AG08396 (cell line): ENCODE data around the gene IL7R.
A peak's percentile ranks its signal among the peaks of the same experiment; 100 is the strongest.

Source experiments
- DNase-seq: peaks from one replicate; pipeline ENCODE4 v3.0.0; 2012; ENCODE audit warnings: low spot score, mixed read lengths

The IL7R gene

GRCh38 chr5:35856765-35857351 is at the start of gene IL7R:
IL7R (plus strand) TSS chr5:35856891; CDS start chr5:35856978, 87 bp downstream.
- DNase-seq: no peak

DNA sequence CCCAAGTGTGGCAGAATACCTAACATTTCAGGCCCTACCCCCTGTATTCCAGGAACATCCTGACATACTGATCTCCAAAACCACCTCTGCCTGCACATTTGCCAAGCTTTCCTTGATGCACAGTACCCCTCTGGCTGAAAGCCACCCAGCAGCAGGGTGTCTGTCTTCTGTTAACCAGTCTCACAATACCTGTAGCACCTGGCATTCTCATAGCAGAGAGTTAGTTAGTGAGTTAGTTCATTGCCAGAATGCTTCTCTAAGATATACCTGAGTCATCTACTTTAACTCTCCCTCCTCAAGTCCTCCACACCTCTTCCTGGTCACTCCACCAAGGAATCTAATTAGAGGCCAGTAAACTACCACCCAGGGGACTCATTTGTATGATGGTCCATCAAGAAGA is 46.1 kb upstream of the IL7R start:
- DNase-seq: no peak

- DNase-seq: no peak
Measured at GRCh38 chr5:35811108-35811741, 45.5 kb upstream of the IL7R start.

DNA sequence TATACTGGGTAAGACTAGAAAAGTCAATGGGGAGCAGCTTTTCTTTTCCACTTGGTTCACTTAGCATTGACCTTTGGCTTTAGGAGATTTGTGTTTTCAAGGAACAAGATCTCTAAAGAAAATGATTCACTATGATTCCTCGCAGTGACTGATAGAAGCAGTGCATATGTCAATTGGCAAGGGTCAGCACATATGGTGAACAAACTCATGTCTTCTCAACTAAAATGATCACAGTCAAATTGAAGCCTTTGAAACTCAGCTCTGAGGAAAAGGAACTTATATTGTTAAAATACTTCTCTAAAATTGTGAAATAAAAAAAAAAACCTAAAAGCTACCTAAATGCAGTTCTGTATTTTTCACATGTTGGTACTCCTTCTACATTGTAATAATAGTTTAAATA is 43.2 kb upstream of the IL7R start:
- no peak for DNase-seq

GRCh38 chr5:35815089-35815936 is 41.4 kb upstream of the IL7R start:
- DNase-seq: peak; percentile 26

- DNase-seq: no peak
Measured at GRCh38 chr5:35816881-35817521, 39.7 kb upstream of the IL7R start.

DNA sequence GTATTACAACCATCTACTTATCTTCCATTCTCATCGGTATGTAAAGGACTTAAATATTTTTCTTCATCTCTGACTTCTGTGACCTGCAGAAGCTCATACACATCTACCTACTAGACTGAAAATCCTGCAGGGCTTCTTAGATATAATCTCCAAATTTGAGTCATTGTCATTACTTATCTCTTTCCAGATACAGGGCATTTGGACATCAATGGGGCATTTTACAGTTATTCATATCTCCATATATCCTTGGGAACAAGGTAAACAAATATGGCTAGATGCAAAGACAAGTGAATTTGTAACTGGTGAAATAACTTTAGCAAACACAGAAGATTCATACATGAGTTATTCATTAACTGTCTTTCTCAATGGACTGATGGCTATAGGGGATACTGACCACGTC is 37.7 kb upstream of the IL7R start:
- DNase-seq: no peak

GRCh38 chr5:35819668-35820067 is 37.0 kb upstream of the IL7R start:
- no peak for DNase-seq

- DNase-seq: no peak
Measured at GRCh38 chr5:35820735-35821134, 36.0 kb upstream of the IL7R start.

- DNase-seq: no peak
Measured at GRCh38 chr5:35821513-35821912, 35.2 kb upstream of the IL7R start.

DNA sequence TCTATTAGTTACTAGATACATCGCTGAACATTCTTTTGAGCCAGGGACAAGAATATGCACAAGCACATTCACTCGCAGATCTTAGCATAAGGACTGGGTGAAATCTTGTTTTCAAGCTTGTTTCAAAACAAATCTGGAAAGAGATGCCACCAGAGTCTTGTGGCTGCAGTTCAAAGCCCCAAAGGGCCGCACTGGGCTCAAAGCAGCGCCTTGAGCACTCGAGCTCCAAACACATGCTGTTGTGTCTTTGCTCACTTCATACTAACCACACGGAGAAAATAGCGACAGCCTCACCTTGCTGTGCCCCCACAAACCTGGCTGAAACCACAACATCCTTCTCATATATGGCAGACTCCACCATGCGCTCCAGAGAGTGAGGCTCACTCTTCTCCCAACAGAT is 34.2 kb upstream of the IL7R start:
- DNase-seq: no peak

GRCh38 chr5:35823347-35824098 is 33.2 kb upstream of the IL7R start:
- DNase-seq: no peak

- DNase-seq: no peak
Measured at GRCh38 chr5:35826056-35826455, 30.6 kb upstream of the IL7R start.

DNA sequence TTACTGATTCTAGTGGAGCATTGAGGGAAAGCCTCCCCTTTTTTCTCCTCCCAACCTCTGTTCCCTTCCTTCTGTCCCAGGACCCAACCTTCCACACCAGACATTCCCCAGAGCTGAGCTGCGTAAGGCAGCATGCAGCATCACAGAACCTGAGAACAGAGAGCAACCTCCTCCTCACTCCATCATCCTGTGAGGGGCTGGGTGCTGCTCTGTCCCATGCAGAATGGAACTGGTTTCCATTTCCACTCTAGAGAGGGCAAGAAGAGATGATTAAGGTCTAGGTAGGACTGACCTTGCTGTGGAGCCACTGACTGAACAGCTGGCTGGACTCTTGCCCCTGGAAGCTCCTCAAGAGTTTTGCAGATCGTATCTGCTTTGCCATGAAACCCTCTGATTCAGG is 30.1 kb upstream of the IL7R start:
- DNase-seq: no peak

DNA sequence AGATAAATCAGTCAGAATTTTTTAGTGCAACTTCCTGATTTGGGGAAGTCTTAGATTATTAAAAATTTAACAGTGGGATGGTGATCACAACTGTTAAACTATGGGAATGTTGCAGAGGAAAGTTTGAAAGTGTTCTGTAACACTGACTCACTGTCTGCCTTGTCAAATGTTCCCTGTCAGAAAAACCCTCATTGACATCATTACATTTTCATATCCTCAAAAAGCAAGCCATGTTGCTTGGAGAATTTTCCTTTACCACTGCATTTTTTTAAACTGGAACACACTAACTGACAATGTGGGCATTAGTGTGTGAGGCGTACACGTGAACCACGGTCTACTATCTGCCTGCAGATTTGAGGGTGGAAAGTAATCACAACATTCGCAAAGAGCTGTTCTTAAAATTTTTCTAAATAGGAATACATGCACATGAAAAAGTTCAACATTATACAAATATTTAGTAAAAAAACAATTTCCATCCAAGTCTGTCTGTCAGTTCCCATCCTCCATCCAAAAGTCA is 28.6 kb upstream of the IL7R start:
- DNase-seq: no peak

- no peak for DNase-seq
Measured at GRCh38 chr5:35830587-35830986, 26.1 kb upstream of the IL7R start.

GRCh38 chr5:35832762-35833161 is 23.9 kb upstream of the IL7R start:
- DNase-seq: no peak

DNA sequence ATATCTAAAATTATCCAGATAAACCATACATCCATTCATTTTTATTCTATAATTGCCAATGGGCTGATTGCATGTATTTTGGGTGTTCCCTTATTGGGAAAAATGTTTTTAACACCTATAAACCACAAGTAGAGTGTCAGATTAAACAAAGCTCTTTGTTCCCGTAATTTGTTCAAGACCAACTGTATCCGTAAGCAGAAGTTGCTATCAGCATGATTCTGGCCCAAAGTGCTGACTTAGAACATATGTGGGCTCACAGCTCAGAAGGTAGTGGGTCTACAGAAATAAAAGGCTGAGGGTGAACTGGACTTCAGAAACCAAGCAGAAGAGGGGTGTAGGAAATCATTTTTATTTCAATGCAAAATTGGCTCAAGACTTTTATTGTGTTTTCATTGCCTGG is 23.5 kb upstream of the IL7R start:
- no peak for DNase-seq

- no peak for DNase-seq
Measured at GRCh38 chr5:35835796-35836742, 20.6 kb upstream of the IL7R start.

GRCh38 chr5:35838370-35839042 is 18.2 kb upstream of the IL7R start:
- DNase-seq: no peak
